Measurements from ENCODE around the gene KCNJ4.

Gene KCNJ4

GRCh38 chr22:38455530-38456271, 702 bp upstream of the KCNJ4 start:
- DNase-seq (ENCODE audit: low spot score in 2 of 2) (no peak), ATAC-seq (replicated peaks; ENCODE audit: extremely low read depth, poor library complexity, severe bottlenecking) (no peak)
- H3K27me3 Mint-ChIP-seq: peaks cover 87% of the 10 kb centered on the region
- H3K4me3 Mint-ChIP-seq: peak overlapping the region; percentile 72
- no peaks in the 10 kb centered on the region for H3K9me3 Mint-ChIP-seq
- H3K27ac Mint-ChIP-seq (ENCODE audit: low read depth): no peak overlapping the region
- H3K4me1 Mint-ChIP-seq: peaks cover 8% of the 10 kb centered on the region
- H3K36me3 Mint-ChIP-seq (ENCODE audit: insufficient read depth): peaks cover 4% of the 10 kb centered on the region

- peaks cover 4% of the 10 kb centered on the region for H3K36me3 Mint-ChIP-seq (ENCODE audit: insufficient read depth)
- H3K9me3 Mint-ChIP-seq: no peaks in the 10 kb centered on the region
- H3K27me3 Mint-ChIP-seq: peaks cover 89% of the 10 kb centered on the region
- no peak for DNase-seq (ENCODE audit: low spot score in 2 of 2)
- no peak overlapping the region for H3K27ac Mint-ChIP-seq (ENCODE audit: low read depth)
- ATAC-seq (replicated peaks; ENCODE audit: extremely low read depth, poor library complexity, severe bottlenecking): peak; percentile 49
- peaks cover 8% of the 10 kb centered on the region for H3K4me1 Mint-ChIP-seq
- H3K4me3 Mint-ChIP-seq: peak overlapping the region; percentile 73
Observed at GRCh38 chr22:38454353-38455075, 485 bp downstream of the KCNJ4 start.

GRCh38 chr22:38453996-38454352, 1.0 kb downstream of the KCNJ4 start:
- H3K4me1 Mint-ChIP-seq: peaks cover 8% of the 10 kb centered on the region
- H3K27ac Mint-ChIP-seq (ENCODE audit: low read depth): no peak overlapping the region
- ATAC-seq (replicated peaks; ENCODE audit: extremely low read depth, poor library complexity, severe bottlenecking) (no peak), DNase-seq (ENCODE audit: low spot score in 2 of 2) (no peak)
- H3K9me3 Mint-ChIP-seq: no peaks in the 10 kb centered on the region
- H3K36me3 Mint-ChIP-seq (ENCODE audit: insufficient read depth): peaks cover 4% of the 10 kb centered on the region
- H3K27me3 Mint-ChIP-seq: peaks cover 87% of the 10 kb centered on the region
- peak overlapping the region; percentile 73 for H3K4me3 Mint-ChIP-seq

- DNase-seq (ENCODE audit: low spot score in 2 of 2) (no peak), ATAC-seq (replicated peaks; ENCODE audit: extremely low read depth, poor library complexity, severe bottlenecking) (no peak)
- peaks cover 4% of the 10 kb centered on the region for H3K36me3 Mint-ChIP-seq (ENCODE audit: insufficient read depth)
- H3K4me1 Mint-ChIP-seq: peaks cover 8% of the 10 kb centered on the region
- H3K9me3 Mint-ChIP-seq: no peaks in the 10 kb centered on the region
- no peak overlapping the region for H3K27ac Mint-ChIP-seq (ENCODE audit: low read depth)
- H3K27me3 Mint-ChIP-seq: peaks cover 79% of the 10 kb centered on the region
- no peak overlapping the region for H3K4me3 Mint-ChIP-seq
Observed at GRCh38 chr22:38453066-38453672, 1.8 kb downstream of the KCNJ4 start.

- ATAC-seq (replicated peaks; ENCODE audit: extremely low read depth, poor library complexity, severe bottlenecking) (no peak), DNase-seq (ENCODE audit: low spot score in 2 of 2) (no peak)
- Mint-ChIP-seq H3K36me3 (ENCODE audit: insufficient read depth) (peaks cover 4% of the 10 kb centered on the region), H3K4me1 (peaks cover 8% of the 10 kb centered on the region), H3K27me3 (peaks cover 73% of the 10 kb centered on the region), H3K27ac (ENCODE audit: low read depth) (no peak overlapping the region), H3K4me3 (no peak overlapping the region), H3K9me3 (no peaks in the 10 kb centered on the region)
Observed at GRCh38 chr22:38452373-38453065, 2.5 kb downstream of the KCNJ4 start.

- H3K9me3 Mint-ChIP-seq: no peaks in the 10 kb centered on the region
- no peak overlapping the region for H3K27ac Mint-ChIP-seq (ENCODE audit: low read depth)
- H3K4me1 Mint-ChIP-seq: peaks cover 8% of the 10 kb centered on the region
- DNase-seq (ENCODE audit: low spot score in 2 of 2) (no peak), ATAC-seq (replicated peaks; ENCODE audit: extremely low read depth, poor library complexity, severe bottlenecking) (no peak)
- H3K36me3 Mint-ChIP-seq (ENCODE audit: insufficient read depth): peaks cover 4% of the 10 kb centered on the region
- H3K27me3 Mint-ChIP-seq: peaks cover 66% of the 10 kb centered on the region
- H3K4me3 Mint-ChIP-seq: no peak overlapping the region
Observed at GRCh38 chr22:38451864-38452263, 3.1 kb downstream of the KCNJ4 start.

- no peak overlapping the region for H3K4me3 Mint-ChIP-seq
- DNase-seq (ENCODE audit: low spot score in 2 of 2) (no peak), ATAC-seq (replicated peaks; ENCODE audit: extremely low read depth, poor library complexity, severe bottlenecking) (no peak)
- no peaks in the 10 kb centered on the region for H3K9me3 Mint-ChIP-seq
- H3K27me3 Mint-ChIP-seq: peaks cover 64% of the 10 kb centered on the region
- H3K4me1 Mint-ChIP-seq: peaks cover 8% of the 10 kb centered on the region
- H3K27ac Mint-ChIP-seq (ENCODE audit: low read depth): no peak overlapping the region
- H3K36me3 Mint-ChIP-seq (ENCODE audit: insufficient read depth): peaks cover 4% of the 10 kb centered on the region
Observed at GRCh38 chr22:38451404-38451803, 3.6 kb downstream of the KCNJ4 start.

GRCh38 chr22:38450234-38450797, 4.7 kb downstream of the KCNJ4 start:
- no peak overlapping the region for H3K4me3 Mint-ChIP-seq
- ATAC-seq (replicated peaks; ENCODE audit: extremely low read depth, poor library complexity, severe bottlenecking) (no peak), DNase-seq (ENCODE audit: low spot score in 2 of 2) (no peak)
- peaks cover 70% of the 10 kb centered on the region for H3K27me3 Mint-ChIP-seq
- H3K27ac Mint-ChIP-seq (ENCODE audit: low read depth): no peak overlapping the region
- H3K36me3 Mint-ChIP-seq (ENCODE audit: insufficient read depth): peaks cover 4% of the 10 kb centered on the region
- no peaks in the 10 kb centered on the region for H3K9me3 Mint-ChIP-seq
- peaks cover 8% of the 10 kb centered on the region for H3K4me1 Mint-ChIP-seq

GRCh38 chr22:38449776-38450175, 5.2 kb downstream of the KCNJ4 start:
- Mint-ChIP-seq H3K9me3 (no peaks in the 10 kb centered on the region), H3K27ac (ENCODE audit: low read depth) (no peak overlapping the region), H3K4me3 (no peak overlapping the region), H3K36me3 (ENCODE audit: insufficient read depth) (peaks cover 4% of the 10 kb centered on the region), H3K27me3 (peaks cover 75% of the 10 kb centered on the region), H3K4me1 (peaks cover 8% of the 10 kb centered on the region)
- no peak for ATAC-seq (replicated peaks; ENCODE audit: extremely low read depth, poor library complexity, severe bottlenecking)
- DNase-seq (ENCODE audit: low spot score in 2 of 2): no peak

- DNase-seq (ENCODE audit: low spot score in 2 of 2) (no peak), ATAC-seq (replicated peaks; ENCODE audit: extremely low read depth, poor library complexity, severe bottlenecking) (no peak)
- Mint-ChIP-seq H3K4me3 (no peak overlapping the region), H3K36me3 (ENCODE audit: insufficient read depth) (peaks cover 3% of the 10 kb centered on the region), H3K9me3 (no peaks in the 10 kb centered on the region), H3K27ac (ENCODE audit: low read depth) (no peak overlapping the region), H3K27me3 (peaks cover 75% of the 10 kb centered on the region), H3K4me1 (peaks cover 3% of the 10 kb centered on the region)
Observed at GRCh38 chr22:38448945-38449745, 5.9 kb downstream of the KCNJ4 start.

- H3K27me3 Mint-ChIP-seq: peaks cover 55% of the 10 kb centered on the region
- H3K27ac Mint-ChIP-seq (ENCODE audit: low read depth): no peak overlapping the region
- no peaks in the 10 kb centered on the region for H3K9me3 Mint-ChIP-seq
- no peaks in the 10 kb centered on the region for H3K4me1 Mint-ChIP-seq
- peaks cover 2% of the 10 kb centered on the region for H3K36me3 Mint-ChIP-seq (ENCODE audit: insufficient read depth)
- DNase-seq (ENCODE audit: low spot score in 2 of 2) (no peak), ATAC-seq (replicated peaks; ENCODE audit: extremely low read depth, poor library complexity, severe bottlenecking) (no peak)
- H3K4me3 Mint-ChIP-seq: no peak overlapping the region
Observed at GRCh38 chr22:38446018-38446601, 8.9 kb downstream of the KCNJ4 start.
